Measurements from ENCODE around the gene ZNF638.

GRCh38 chr2:71484354-71484753, 152.8 kb downstream of the ZNF638 start:
- TF ChIP-seq CTCF (IDR thresholded peaks at IDR 0.05; ENCODE audit: low read depth, low read length): no peak
- TF ChIP-seq EZH2phosphoT487 (IDR thresholded peaks at IDR 0.05; ENCODE audit: low read depth): no peak

All from OCI-LY3 (cell line).